NCI-H510A (cell line): ENCODE results near the gene VAV3.

ENCODE experiments used
- DNase-seq: peaks from one replicate; lab custom pipeline; 2025; lab: John Stamatoyannopoulos, UW

Gene VAV3

GRCh38 chr1:107574044-107574443 is 390.9 kb downstream of the VAV3 start:
- no peak for DNase-seq

GRCh38 chr1:107572674-107573211 is 392.2 kb downstream of the VAV3 start:
- no peak for DNase-seq

GRCh38 chr1:107570768-107571167 is 394.2 kb downstream of the VAV3 start:
- no peak for DNase-seq

- DNase-seq, result no peak
Measured at GRCh38 chr1:107563441-107563840, 401.5 kb downstream of the VAV3 start.

GRCh38 chr1:107559881-107560280 is 405.1 kb downstream of the VAV3 start:
- no peak for DNase-seq

- DNase-seq, result no peak
Measured at GRCh38 chr1:107557095-107557494, 407.9 kb downstream of the VAV3 start.

- no peak for DNase-seq
Measured at GRCh38 chr1:107555578-107555977, 409.4 kb downstream of the VAV3 start.

- no peak for DNase-seq
Measured at GRCh38 chr1:107552781-107553180, 412.2 kb downstream of the VAV3 start.

- no peak for DNase-seq
Measured at GRCh38 chr1:107551456-107551855, 413.5 kb downstream of the VAV3 start.

GRCh38 chr1:107550358-107550757 is 414.6 kb downstream of the VAV3 start:
- no peak for DNase-seq

GRCh38 chr1:107549152-107549810 is 415.7 kb downstream of the VAV3 start:
- DNase-seq, result no peak

GRCh38 chr1:107548276-107548675 is 416.7 kb downstream of the VAV3 start:
- DNase-seq, result no peak

GRCh38 chr1:107547363-107548155 is 417.4 kb downstream of the VAV3 start:
- DNase-seq, result no peak

GRCh38 chr1:107546576-107546975 is 418.4 kb downstream of the VAV3 start:
- DNase-seq, result no peak

GRCh38 chr1:107545879-107546278 is 419.1 kb downstream of the VAV3 start:
- DNase-seq, result no peak

- DNase-seq, result no peak
Measured at GRCh38 chr1:107545056-107545577, 419.9 kb downstream of the VAV3 start.

GRCh38 chr1:107544285-107544684 is 420.7 kb downstream of the VAV3 start:
- DNase-seq, result no peak

GRCh38 chr1:107541412-107541811 is 423.6 kb downstream of the VAV3 start:
- DNase-seq, result no peak

GRCh38 chr1:107538502-107538901 is 426.5 kb downstream of the VAV3 start:
- no peak for DNase-seq

GRCh38 chr1:107536266-107536665 is 428.7 kb downstream of the VAV3 start:
- no peak for DNase-seq

GRCh38 chr1:107535091-107535490 is 429.9 kb downstream of the VAV3 start:
- no peak for DNase-seq

- no peak for DNase-seq
Measured at GRCh38 chr1:107534632-107535031, 430.3 kb downstream of the VAV3 start.

GRCh38 chr1:107533436-107533835 is 431.5 kb downstream of the VAV3 start:
- no peak for DNase-seq
